Measurements from ENCODE around the gene SLC25A40. TPM values are rescaled to one million over a fixed set of nuclear protein-coding genes. Genes with fewer than 3 reads are reported as not detected.
"Not testable (repeated sequence)": the region's sequence is repeated elsewhere in the genome, so short reads cannot be mapped to it uniquely, and the experiment has no call there.

Gene SLC25A40
- total RNA-seq, 1 experiment from 2014 or later, result 32.4 TPM

- intact Hi-C loops (cut with micrococcal nuclease), result no loop called here
- H3K4me2 ChIP-seq (ENCODE audit: low read length), result no peak overlapping the region
- no peaks in the 10 kb centered on the region for H3K9me2 ChIP-seq (ENCODE audit: insufficient read depth)
- CTCF ChIA-PET, result no interaction called here
- no peak overlapping the region for H3K9ac ChIP-seq (ENCODE audit: low read length)
- DNase-seq (ENCODE audit: low read depth, low spot score), result no peak
- H3K36me3 ChIP-seq (ENCODE audit: control insufficient read depth in 1 of 2, insufficient read depth in 2 of 2, low read length in 2 of 2), result 0 out of 4 replicates have a peak, but pooled peaks cover 0 to 5% of the 10 kb centered on the region in 2 experiments
- RAD21 ChIA-PET (ENCODE audit: low non-redundant PET in 1 of 2, low total read pairs in 2 of 2, uncharacterized antibody in 2 of 2, unreplicated experiment in 2 of 2), result no interaction called here
- TF ChIP-seq SIN3A (IDR thresholded peaks at IDR 0.05; ENCODE audit: low read depth) (no peak), SRF (IDR thresholded peaks at IDR 0.05; ENCODE audit: low read depth) (no peak), POLR2A (IDR thresholded peaks at IDR 0.05; ENCODE audit: borderline replicate concordance, extremely low read depth, insufficient read depth, insufficient read length) (no peak), CTCF (IDR thresholded peaks at IDR 0.05 in 2 of 3, conservative IDR thresholded peaks at IDR 0.05 in 1 of 3; ENCODE audit: borderline replicate concordance in 1 of 3, insufficient read depth in 1 of 3, low read depth in 2 of 3, low read length in 2 of 3) (no peak), CBX3 (IDR thresholded peaks at IDR 0.05; ENCODE audit: low read depth) (no peak), RAD21 (IDR thresholded peaks at IDR 0.05; ENCODE audit: low read depth) (no peak), TCF7L2 (IDR thresholded peaks at IDR 0.05; ENCODE audit: borderline replicate concordance, extremely low read depth, insufficient read depth, insufficient read length) (no peak)
- H3K4me3 ChIP-seq (replicated peaks in 1 of 2; ENCODE audit: low read depth in 1 of 2, low read length in 2 of 2), result no peak overlapping the region
- no peaks in the 10 kb centered on the region for H3K27me3 ChIP-seq (ENCODE audit: insufficient read depth, low read length)
- H3K4me1 ChIP-seq (ENCODE audit: control insufficient read depth in 1 of 2, insufficient read depth in 2 of 2, low read length in 2 of 2), result no peaks in the 10 kb centered on the region
- ATAC-seq, result no peak
- no peaks in the 10 kb centered on the region for H3K9me3 ChIP-seq (ENCODE audit: control insufficient read depth in 1 of 2, insufficient read depth in 1 of 2, low read depth in 1 of 2, low read length in 2 of 2)
- H3K79me2 ChIP-seq (ENCODE audit: insufficient read depth, low read length), result no peaks in the 10 kb centered on the region
- no peaks in the 10 kb centered on the region for H4K20me1 ChIP-seq (ENCODE audit: insufficient read depth)
- H3K27ac ChIP-seq (ENCODE audit: low read depth, low read length), result no peak overlapping the region
- POLR2A ChIA-PET, result interaction anchor here (1.1 kb wide), 1 partner anchor 9 kb away, joined by 3 read pairs; no protein-coding TSS in a partner anchor
- no peak overlapping the region for H2AFZ ChIP-seq (ENCODE audit: low read depth, low read length, poor library complexity, severe bottlenecking)
- no TSS peak for BruUV-seq (replicated peaks)
These were observed 45.1 kb downstream of the SLC25A40 start for GRCh38 chr7:87831097-87831496.

- H3K4me2 ChIP-seq (ENCODE audit: low read length); H3K27me3 ChIP-seq (ENCODE audit: insufficient read depth, low read length); intact Hi-C loops (cut with micrococcal nuclease); H4K20me1 ChIP-seq (ENCODE audit: insufficient read depth); ATAC-seq; RAD21 ChIA-PET (ENCODE audit: low non-redundant PET in 1 of 2, low total read pairs in 2 of 2, uncharacterized antibody in 2 of 2, unreplicated experiment in 2 of 2); POLR2A ChIA-PET; H3K9me2 ChIP-seq (ENCODE audit: insufficient read depth); H3K9ac ChIP-seq (ENCODE audit: low read length); H3K4me3 ChIP-seq (replicated peaks in 1 of 2; ENCODE audit: low read depth in 1 of 2, low read length in 2 of 2); BruUV-seq (replicated peaks); H3K36me3 ChIP-seq (ENCODE audit: control insufficient read depth in 1 of 2, insufficient read depth in 2 of 2, low read length in 2 of 2); H3K9me3 ChIP-seq (ENCODE audit: control insufficient read depth in 1 of 2, insufficient read depth in 1 of 2, low read depth in 1 of 2, low read length in 2 of 2); H3K79me2 ChIP-seq (ENCODE audit: insufficient read depth, low read length); H2AFZ ChIP-seq (ENCODE audit: low read depth, low read length, poor library complexity, severe bottlenecking); DNase-seq (ENCODE audit: low read depth, low spot score); H3K27ac ChIP-seq (ENCODE audit: low read depth, low read length); H3K4me1 ChIP-seq (ENCODE audit: control insufficient read depth in 1 of 2, insufficient read depth in 2 of 2, low read length in 2 of 2); CTCF ChIA-PET: not testable (repeated sequence)
These were observed 47.8 kb downstream of the SLC25A40 start for GRCh38 chr7:87828383-87828782.
